Measurements from ENCODE around the gene KCTD21. TPM values are rescaled to one million over a fixed set of nuclear protein-coding genes. Genes with fewer than 3 reads are reported as not detected.

KCTD21 gene
- total RNA-seq, 4 donors from 2014 or later = 6.6 to 20.4 (median 8.7) TPM

GRCh38 chr11:78208257-78209165 lies 20.1 kb upstream of the KCTD21 start:
- H3K27ac ChIP-seq = no peak overlapping the region
- no peak for DNase-seq (ENCODE audit: low spot score in 2 of 2)

GRCh38 chr11:78207532-78208256 lies 19.3 kb upstream of the KCTD21 start:
- WGBS, 2 donors = 83 to 85% methylated on average over 11 of the region's 11 CpGs

More at GRCh38 chr11:78208257-78209165, 20.1 kb upstream of the KCTD21 start:
- no peaks in the 10 kb centered on the region for H3K27me3 ChIP-seq
- H3K4me1 ChIP-seq = peaks cover 0 to 7% (median 0%) of the 10 kb centered on the region in 4 donors
- H3K4me3 ChIP-seq = no peak overlapping the region
- TF ChIP-seq CTCF (IDR thresholded peaks at IDR 0.05) (no peak), EP300 (IDR thresholded peaks at IDR 0.05) (no peak), POLR2A (IDR thresholded peaks at IDR 0.05) (no peak)
- H3K36me3 ChIP-seq = peaks cover 3 to 74% (median 8%) of the 10 kb centered on the region in 3 donors
- no peaks in the 10 kb centered on the region for H3K9me3 ChIP-seq
- 86 to 89% methylated on average over 16 of the region's 16 CpGs for WGBS, 2 donors

GRCh38 chr11:78205691-78206090 lies 17.3 kb upstream of the KCTD21 start:
- no peak overlapping the region for H3K27ac ChIP-seq
- peaks cover 3 to 86% (median 8%) of the 10 kb centered on the region in 3 donors for H3K36me3 ChIP-seq
- TF ChIP-seq EP300 (IDR thresholded peaks at IDR 0.05) (no peak), CTCF (IDR thresholded peaks at IDR 0.05) (no peak), POLR2A (IDR thresholded peaks at IDR 0.05) (no peak)

More at GRCh38 chr11:78207532-78208256, 19.3 kb upstream of the KCTD21 start:
- Histone ChIP-seq H3K27me3 (no peaks in the 10 kb centered on the region), H3K36me3 (peaks cover 3 to 79% (median 8%) of the 10 kb centered on the region in 3 donors), H3K9me3 (no peaks in the 10 kb centered on the region), H3K4me3 (no peak overlapping the region), H3K4me1 (peaks cover 0 to 2% (median 0%) of the 10 kb centered on the region in 4 donors), H3K27ac (no peak overlapping the region)
- TF ChIP-seq EP300 (IDR thresholded peaks at IDR 0.05) (no peak), CTCF (IDR thresholded peaks at IDR 0.05) (no peak), POLR2A (IDR thresholded peaks at IDR 0.05) (no peak)
- DNase-seq (ENCODE audit: low spot score in 2 of 2) = no peak

GRCh38 chr11:78205256-78205655 lies 16.8 kb upstream of the KCTD21 start:
- Histone ChIP-seq H3K27ac (no peak overlapping the region), H3K9me3 (no peaks in the 10 kb centered on the region), H3K4me3 (no peak overlapping the region), H3K27me3 (no peaks in the 10 kb centered on the region), H3K36me3 (peaks cover 3 to 86% (median 6%) of the 10 kb centered on the region in 3 donors), H3K4me1 (no peaks in the 10 kb centered on the region)
- TF ChIP-seq CTCF (IDR thresholded peaks at IDR 0.05) (no peak), EP300 (IDR thresholded peaks at IDR 0.05) (no peak), POLR2A (IDR thresholded peaks at IDR 0.05) (no peak)
- WGBS, 2 donors = 93 to 97% methylated on average over 4 of the region's 4 CpGs
- DNase-seq (ENCODE audit: low spot score in 2 of 2) = no peak

More at GRCh38 chr11:78205691-78206090, 17.3 kb upstream of the KCTD21 start:
- 93 to 96% methylated on average over 7 of the region's 7 CpGs for WGBS, 2 donors
- DNase-seq (ENCODE audit: low spot score in 2 of 2) = no peak
- H3K4me3 ChIP-seq = no peak overlapping the region
- H3K27me3 ChIP-seq = no peaks in the 10 kb centered on the region
- no peaks in the 10 kb centered on the region for H3K9me3 ChIP-seq
- no peaks in the 10 kb centered on the region for H3K4me1 ChIP-seq

All from tibial nerve (tissue), 4 donors.